Measurements from ENCODE around the gene AMOTL2. TPM values are rescaled to one million over a fixed set of nuclear protein-coding genes. Genes with fewer than 3 reads are reported as not detected.

The AMOTL2 gene
- total and polyA plus RNA-seq, 2 experiments from 2014 or later: 17.9 to 102 TPM

DNA sequence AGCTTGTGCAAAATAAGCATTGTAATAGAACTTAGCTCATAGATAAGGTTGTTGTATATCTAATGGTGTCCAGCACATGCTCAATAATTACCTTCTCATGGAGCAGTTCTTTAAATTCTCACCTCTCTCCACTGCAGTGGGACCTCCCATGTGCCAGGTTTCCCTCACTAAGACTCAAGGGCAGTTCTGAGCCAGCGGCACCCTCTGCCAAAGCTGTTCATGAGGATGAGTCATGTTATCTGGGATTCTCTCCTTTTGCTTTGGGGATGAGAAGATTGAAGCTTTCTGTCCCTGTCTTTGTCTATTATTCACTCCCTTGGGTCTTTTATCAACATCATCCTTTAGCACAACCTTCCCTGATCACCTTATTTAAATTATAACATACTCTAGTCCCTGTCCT is 15.6 kb upstream of the AMOTL2 start (continued):
- TF ChIP-seq, protein P1, sequence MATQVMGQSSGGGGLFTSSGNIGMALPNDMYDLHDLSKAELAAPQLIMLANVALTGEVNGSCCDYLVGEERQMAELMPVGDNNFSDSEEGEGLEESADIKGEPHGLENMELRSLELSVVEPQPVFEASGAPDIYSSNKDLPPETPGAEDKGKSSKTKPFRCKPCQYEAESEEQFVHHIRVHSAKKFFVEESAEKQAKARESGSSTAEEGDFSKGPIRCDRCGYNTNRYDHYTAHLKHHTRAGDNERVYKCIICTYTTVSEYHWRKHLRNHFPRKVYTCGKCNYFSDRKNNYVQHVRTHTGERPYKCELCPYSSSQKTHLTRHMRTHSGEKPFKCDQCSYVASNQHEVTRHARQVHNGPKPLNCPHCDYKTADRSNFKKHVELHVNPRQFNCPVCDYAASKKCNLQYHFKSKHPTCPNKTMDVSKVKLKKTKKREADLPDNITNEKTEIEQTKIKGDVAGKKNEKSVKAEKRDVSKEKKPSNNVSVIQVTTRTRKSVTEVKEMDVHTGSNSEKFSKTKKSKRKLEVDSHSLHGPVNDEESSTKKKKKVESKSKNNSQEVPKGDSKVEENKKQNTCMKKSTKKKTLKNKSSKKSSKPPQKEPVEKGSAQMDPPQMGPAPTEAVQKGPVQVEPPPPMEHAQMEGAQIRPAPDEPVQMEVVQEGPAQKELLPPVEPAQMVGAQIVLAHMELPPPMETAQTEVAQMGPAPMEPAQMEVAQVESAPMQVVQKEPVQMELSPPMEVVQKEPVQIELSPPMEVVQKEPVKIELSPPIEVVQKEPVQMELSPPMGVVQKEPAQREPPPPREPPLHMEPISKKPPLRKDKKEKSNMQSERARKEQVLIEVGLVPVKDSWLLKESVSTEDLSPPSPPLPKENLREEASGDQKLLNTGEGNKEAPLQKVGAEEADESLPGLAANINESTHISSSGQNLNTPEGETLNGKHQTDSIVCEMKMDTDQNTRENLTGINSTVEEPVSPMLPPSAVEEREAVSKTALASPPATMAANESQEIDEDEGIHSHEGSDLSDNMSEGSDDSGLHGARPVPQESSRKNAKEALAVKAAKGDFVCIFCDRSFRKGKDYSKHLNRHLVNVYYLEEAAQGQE (IDR thresholded peaks at IDR 0.05; ENCODE audit: unreplicated experiment): no peak
- TF ChIP-seq, protein P2, sequence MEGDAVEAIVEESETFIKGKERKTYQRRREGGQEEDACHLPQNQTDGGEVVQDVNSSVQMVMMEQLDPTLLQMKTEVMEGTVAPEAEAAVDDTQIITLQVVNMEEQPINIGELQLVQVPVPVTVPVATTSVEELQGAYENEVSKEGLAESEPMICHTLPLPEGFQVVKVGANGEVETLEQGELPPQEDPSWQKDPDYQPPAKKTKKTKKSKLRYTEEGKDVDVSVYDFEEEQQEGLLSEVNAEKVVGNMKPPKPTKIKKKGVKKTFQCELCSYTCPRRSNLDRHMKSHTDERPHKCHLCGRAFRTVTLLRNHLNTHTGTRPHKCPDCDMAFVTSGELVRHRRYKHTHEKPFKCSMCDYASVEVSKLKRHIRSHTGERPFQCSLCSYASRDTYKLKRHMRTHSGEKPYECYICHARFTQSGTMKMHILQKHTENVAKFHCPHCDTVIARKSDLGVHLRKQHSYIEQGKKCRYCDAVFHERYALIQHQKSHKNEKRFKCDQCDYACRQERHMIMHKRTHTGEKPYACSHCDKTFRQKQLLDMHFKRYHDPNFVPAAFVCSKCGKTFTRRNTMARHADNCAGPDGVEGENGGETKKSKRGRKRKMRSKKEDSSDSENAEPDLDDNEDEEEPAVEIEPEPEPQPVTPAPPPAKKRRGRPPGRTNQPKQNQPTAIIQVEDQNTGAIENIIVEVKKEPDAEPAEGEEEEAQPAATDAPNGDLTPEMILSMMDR (conservative IDR thresholded peaks at IDR 0.05; ENCODE audit: low read depth in 2 of 2): no peak
- TF ChIP-seq POLR2AphosphoS5 (IDR thresholded peaks at IDR 0.05; ENCODE audit: low read depth): no peak
- no peak for TF ChIP-seq ZNF331 (CRISPR knock-in tag; IDR thresholded peaks at IDR 0.05; ENCODE audit: low read depth)
- no peak for TF ChIP-seq EZH2phosphoT487 (IDR thresholded peaks at IDR 0.05; ENCODE audit: unreplicated experiment)
- TF ChIP-seq STAT1 (IDR thresholded peaks at IDR 0.05; ENCODE audit: unreplicated experiment): no peak

DNA sequence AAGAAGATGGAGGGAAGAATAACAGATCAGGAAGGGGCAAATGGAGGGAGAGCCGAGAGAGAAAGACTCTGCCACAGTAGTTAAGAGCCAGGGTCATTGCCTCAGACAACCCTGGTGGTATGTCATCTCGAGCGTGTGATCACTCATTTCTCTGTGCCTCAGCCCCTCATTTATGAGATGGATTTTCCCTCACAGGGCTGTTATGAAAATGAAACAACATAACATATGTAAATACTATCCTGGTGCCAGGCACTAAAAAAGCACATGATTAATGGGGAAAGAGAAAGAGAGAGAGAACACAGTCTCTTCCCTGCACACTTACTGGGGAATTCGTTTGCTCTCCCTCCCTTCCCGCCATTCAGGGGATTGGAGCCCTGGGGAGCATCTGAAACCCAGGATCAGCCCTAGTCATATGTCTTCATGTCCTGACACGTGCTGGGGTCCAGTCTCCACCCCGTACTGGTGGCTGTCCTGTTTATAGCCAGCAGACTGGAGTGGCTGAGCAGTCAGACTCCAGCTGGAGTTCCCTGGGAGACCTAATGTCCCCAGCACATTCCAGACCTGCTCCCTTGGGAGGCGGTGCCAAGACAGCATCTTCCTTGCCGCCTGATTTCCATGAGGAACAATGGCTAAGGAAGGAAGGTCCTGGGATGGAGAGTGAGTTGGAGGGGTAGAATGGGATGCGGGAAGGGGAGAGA is 14.7 kb upstream of the AMOTL2 start:
- Mint-ChIP-seq H3K36me3 (ENCODE audit: low read depth) (no peaks in the 10 kb centered on the region; the same call in 2 of the 3 replicates), H3K4me1 (peaks cover 9% of the 10 kb centered on the region), H3K27ac (no peak overlapping the region), H3K27me3 (ENCODE audit: insufficient read depth, low read depth, poor library complexity) (peaks cover 5% of the 10 kb centered on the region), H3K4me3 (no peak overlapping the region), H3K9me3 (no peaks in the 10 kb centered on the region)
- H4K20me1 ChIP-seq (replicated peaks; ENCODE audit: insufficient read depth): no peaks in the 10 kb centered on the region
- H3K79me2 ChIP-seq (replicated peaks; ENCODE audit: insufficient read depth): no peaks in the 10 kb centered on the region
- DNase-seq (ENCODE audit: low spot score): no peak
- H3K4me1 ChIP-seq (ENCODE audit: insufficient read depth): no peaks in the 10 kb centered on the region
- H3K4me2 ChIP-seq: no peak overlapping the region
- H3K36me3 ChIP-seq (ENCODE audit: insufficient read depth): no peaks in the 10 kb centered on the region
- TF ChIP-seq EZH2 (IDR thresholded peaks at IDR 0.05; ENCODE audit: low read depth, unreplicated experiment) (no peak), POLR2AphosphoS5 (IDR thresholded peaks at IDR 0.05; ENCODE audit: low read depth) (no peak)
- TF ChIP-seq, protein P3, sequence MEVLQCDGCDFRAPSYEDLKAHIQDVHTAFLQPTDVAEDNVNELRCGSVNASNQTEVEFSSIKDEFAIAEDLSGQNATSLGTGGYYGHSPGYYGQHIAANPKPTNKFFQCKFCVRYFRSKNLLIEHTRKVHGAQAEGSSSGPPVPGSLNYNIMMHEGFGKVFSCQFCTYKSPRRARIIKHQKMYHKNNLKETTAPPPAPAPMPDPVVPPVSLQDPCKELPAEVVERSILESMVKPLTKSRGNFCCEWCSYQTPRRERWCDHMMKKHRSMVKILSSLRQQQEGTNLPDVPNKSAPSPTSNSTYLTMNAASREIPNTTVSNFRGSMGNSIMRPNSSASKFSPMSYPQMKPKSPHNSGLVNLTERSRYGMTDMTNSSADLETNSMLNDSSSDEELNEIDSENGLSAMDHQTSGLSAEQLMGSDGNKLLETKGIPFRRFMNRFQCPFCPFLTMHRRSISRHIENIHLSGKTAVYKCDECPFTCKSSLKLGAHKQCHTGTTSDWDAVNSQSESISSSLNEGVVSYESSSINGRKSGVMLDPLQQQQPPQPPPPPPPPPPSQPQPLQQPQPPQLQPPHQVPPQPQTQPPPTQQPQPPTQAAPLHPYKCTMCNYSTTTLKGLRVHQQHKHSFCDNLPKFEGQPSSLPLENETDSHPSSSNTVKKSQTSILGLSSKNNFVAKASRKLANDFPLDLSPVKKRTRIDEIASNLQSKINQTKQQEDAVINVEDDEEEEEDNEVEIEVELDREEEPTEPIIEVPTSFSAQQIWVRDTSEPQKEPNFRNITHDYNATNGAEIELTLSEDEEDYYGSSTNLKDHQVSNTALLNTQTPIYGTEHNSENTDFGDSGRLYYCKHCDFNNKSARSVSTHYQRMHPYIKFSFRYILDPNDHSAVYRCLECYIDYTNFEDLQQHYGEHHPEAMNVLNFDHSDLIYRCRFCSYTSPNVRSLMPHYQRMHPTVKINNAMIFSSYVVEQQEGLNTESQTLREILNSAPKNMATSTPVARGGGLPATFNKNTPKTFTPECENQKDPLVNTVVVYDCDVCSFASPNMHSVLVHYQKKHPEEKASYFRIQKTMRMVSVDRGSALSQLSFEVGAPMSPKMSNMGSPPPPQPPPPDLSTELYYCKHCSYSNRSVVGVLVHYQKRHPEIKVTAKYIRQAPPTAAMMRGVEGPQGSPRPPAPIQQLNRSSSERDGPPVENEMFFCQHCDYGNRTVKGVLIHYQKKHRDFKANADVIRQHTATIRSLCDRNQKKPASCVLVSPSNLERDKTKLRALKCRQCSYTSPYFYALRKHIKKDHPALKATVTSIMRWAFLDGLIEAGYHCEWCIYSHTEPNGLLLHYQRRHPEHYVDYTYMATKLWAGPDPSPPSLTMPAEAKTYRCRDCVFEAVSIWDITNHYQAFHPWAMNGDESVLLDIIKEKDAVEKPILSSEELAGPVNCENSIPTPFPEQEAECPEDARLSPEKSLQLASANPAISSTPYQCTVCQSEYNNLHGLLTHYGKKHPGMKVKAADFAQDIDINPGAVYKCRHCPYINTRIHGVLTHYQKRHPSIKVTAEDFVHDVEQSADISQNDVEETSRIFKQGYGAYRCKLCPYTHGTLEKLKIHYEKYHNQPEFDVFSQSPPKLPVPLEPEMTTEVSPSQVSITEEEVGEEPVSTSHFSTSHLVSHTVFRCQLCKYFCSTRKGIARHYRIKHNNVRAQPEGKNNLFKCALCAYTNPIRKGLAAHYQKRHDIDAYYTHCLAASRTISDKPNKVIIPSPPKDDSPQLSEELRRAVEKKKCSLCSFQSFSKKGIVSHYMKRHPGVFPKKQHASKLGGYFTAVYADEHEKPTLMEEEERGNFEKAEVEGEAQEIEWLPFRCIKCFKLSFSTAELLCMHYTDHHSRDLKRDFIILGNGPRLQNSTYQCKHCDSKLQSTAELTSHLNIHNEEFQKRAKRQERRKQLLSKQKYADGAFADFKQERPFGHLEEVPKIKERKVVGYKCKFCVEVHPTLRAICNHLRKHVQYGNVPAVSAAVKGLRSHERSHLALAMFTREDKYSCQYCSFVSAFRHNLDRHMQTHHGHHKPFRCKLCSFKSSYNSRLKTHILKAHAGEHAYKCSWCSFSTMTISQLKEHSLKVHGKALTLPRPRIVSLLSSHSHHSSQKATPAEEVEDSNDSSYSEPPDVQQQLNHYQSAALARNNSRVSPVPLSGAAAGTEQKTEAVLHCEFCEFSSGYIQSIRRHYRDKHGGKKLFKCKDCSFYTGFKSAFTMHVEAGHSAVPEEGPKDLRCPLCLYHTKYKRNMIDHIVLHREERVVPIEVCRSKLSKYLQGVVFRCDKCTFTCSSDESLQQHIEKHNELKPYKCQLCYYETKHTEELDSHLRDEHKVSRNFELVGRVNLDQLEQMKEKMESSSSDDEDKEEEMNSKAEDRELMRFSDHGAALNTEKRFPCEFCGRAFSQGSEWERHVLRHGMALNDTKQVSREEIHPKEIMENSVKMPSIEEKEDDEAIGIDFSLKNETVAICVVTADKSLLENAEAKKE (CRISPR knock-in tag; IDR thresholded peaks at IDR 0.05): no peak
- ATAC-seq: peak; percentile 67
- H3F3A ChIP-seq (replicated peaks; ENCODE audit: low read depth): no peaks in the 10 kb centered on the region
- no peaks in the 10 kb centered on the region for H3K27me3 ChIP-seq (ENCODE audit: insufficient read depth)
- 0 out of 2 replicates have a peak overlapping the region, but pooled peaks have one; percentile 23 for H2AFZ ChIP-seq
- peaks cover 7% of the 10 kb centered on the region; the same call in 1 of the 2 replicates for H3K9me2 ChIP-seq (ENCODE audit: insufficient read depth)
- H3K4me3 ChIP-seq: no peak overlapping the region
- H3K27ac ChIP-seq (ENCODE audit: low read depth): no peak overlapping the region
